Upper lobe of left lung (tissue), 4 donors: ENCODE measurements around the gene GLRX.

ENCODE experiments used
- CTCF ChIP-seq, 6 experiments: fragments of 450-650 bp in 4 of 6; fragments of 200-600 bp in 2 of 6; sonication (generic) in 2 of 6; IDR thresholded peaks; one replicate each; pipeline ENCODE4 v1.5.1; 2016 to 2019; ENCODE audit warnings: antibody characterized with exemption in 6 of 6
- POLR2A ChIP-seq, 4 donors: fragments of 450-650 bp; IDR thresholded peaks; one replicate each; pipeline ENCODE4 v1.5.1; 2016 to 2017; ENCODE audit warnings: antibody characterized with exemption in 4 of 4, mild to moderate bottlenecking in 2 of 4
- POLR2AphosphoS5 ChIP-seq, 2 donors: sonication (generic); formaldehyde crosslinking; IDR thresholded peaks; one replicate each; pipeline ENCODE4 v1.5.1; 2017; ENCODE audit warnings: antibody characterized with exemption in 2 of 2

- TF ChIP-seq CTCF (IDR thresholded peaks at IDR 0.05) (no peak), POLR2A (IDR thresholded peaks at IDR 0.05) (no peak), POLR2AphosphoS5 (IDR thresholded peaks at IDR 0.05) (no peak)
These were observed 23.2 kb downstream of the GLRX start for GRCh38 chr5:95799191-95799835.
